LNCaP clone FGC (cell line): ENCODE results near the gene NAB2.
"Not testable (repeated sequence)": the region's sequence is repeated elsewhere in the genome, so short reads cannot be mapped to it uniquely, and the experiment has no call there.

Experiments used
- DNase-seq: peaks from one replicate; pipeline ENCODE4 v3.0.0-alpha.2; 2011; ENCODE audit warnings: low read depth
- H3K4me3 ChIP-seq: 2 replicates; pipeline ENCODE4 v1.5.1; 2011; ENCODE audit warnings: mild to moderate bottlenecking, low read depth, low read length, control low read depth
- CTCF ChIP-seq: IDR thresholded peaks from 2 replicates; pipeline ENCODE4 v1.5.1; 2012; ENCODE audit warnings: mild to moderate bottlenecking; ENCODE audit not compliant: control insufficient read depth, insufficient read depth; ENCODE audit errors: extremely low read depth

NAB2 gene

DNA sequence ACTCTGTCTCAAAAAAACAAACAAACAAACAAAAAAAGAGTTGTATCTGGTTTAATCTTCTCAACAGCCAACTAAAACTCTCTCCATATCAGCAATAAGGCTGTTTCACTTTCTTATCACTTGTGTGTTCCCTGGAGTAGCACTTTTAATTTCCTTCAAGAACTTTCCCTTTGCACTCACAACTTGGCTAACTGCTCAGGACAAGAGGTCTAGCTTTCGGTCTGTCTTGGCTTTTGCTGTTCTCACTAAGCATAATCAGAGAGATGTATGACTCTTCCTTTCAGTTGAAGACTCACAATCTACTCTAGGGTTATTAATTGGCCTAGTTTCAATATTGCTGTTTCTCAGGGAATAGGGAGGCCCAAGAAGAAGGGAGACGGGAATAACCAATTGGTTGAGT, 22.7 kb upstream of the NAB2 start:
- H3K4me3 ChIP-seq = no peak overlapping the region
- TF ChIP-seq CTCF = no peak
- DNase-seq = no peak

DNA sequence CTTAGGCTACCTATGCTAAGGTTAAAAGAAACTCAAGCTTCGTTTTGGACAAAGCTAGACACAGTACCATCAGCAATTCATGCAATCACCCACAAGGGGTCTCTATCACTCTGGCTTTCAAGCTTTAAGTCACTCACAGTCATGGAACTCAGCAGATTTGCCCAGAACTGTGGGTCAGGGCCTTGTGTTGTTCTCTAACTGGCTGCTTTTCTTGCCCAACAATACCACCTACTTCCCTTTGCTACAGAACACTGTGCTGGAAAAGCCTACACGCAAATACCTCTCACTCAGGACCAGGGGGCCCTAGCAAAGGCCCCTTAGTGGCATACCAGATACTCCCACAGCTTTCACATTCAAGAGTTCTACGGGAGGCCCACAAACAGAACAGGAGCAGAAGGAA, 19.4 kb upstream of the NAB2 start:
- DNase-seq = peak; percentile 38
- no peak overlapping the region for H3K4me3 ChIP-seq
- peak; percentile 69 for TF ChIP-seq CTCF

GRCh38 chr12:57072661-57073060, 16.3 kb upstream of the NAB2 start:
- TF ChIP-seq CTCF = no peak
- DNase-seq = no peak
- no peak overlapping the region for H3K4me3 ChIP-seq

DNA sequence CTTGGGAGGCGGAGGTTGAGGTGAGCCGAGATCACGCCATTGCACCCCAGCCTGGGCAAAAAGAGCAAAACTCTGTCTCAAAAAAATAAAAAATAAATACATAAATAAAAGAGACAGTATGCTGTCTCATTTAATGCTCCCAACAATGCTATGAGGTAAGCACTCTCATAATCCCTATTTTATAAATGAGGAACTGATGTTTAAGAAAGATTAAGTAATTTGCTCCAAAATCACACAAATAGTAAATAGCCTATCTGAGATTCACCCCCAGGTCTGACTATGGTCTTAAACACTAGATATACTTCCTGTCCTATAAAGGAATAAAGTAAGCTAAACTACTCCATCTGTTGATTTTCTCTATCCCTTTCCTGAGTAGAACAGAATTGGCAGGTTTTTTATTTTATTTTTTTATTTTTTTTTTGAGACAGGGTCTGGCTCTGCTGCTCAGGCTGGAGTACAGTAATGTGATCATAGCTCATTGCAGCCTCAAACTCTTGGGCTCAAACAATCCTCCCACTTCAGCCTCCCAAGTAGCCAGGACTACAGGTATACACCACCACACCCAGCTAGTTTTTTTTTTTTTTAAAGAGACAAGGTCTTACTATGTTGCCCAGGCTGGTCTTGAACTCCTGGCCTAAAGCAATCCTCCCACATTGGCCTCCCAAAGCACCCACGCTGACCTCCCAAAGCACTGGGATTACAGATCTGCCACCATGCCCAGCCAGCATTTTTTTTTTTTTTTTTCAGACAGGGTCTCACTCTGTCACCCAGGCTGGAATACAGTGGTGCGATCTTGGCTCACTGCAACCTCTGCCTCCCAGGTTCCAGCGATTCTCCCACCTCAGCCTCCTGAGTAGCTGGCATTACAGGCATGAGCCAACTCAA, 15.1 kb upstream of the NAB2 start:
- H3K4me3 ChIP-seq, DNase-seq: not testable (repeated sequence)

DNA sequence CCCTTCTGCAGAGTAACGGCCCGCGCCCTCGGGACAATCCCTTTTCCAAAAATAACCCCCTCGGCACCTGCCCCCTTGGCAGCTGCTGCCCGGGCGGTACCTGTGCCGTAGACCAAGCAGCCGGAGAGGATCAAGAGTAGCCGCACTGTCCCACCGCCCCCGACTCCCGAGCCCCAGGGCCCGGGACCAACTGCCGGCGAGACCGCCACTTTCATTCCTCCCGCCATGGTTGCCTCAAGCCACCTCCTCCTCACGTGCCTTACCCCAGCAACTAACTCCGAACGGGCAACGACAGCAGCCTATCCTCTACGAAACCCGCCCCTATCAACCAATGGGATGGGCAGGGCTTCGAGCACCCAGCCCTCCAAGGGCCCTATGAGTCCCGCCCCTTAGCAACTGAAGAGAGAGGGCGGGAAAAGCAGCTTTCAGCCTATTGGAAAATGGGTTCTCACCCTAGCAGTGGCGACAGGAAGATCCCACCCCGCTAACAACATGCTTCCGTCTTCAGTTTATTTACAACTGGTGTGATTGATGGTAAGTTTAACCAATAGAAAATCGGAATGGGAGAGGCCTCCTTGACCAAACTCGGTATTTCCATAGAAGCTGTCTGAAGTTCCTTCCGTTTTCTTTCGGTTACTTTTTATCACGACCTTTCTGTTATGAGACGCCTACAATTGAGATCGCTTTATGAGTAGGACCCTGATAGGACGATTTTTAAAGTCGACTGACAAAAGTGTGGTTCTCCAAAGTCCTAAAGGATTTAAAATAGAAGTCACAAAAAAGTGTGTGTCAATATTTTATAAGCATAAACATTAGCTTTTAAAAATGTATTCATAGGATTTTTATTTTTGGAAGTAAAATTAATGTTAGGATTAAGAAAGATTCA, 10.2 kb upstream of the NAB2 start, which contains the start of gene NEMP1:
Gene NEMP1, minus strand, starts transcription at position 273 of the 886 bp plus-strand sequence. Its CDS starts 46 bp downstream, at position 227.
- peak within 1 kb of the TSS; percentile 80 for H3K4me3 ChIP-seq
- TF ChIP-seq CTCF = no peak
- DNase-seq = peak; percentile 100

DNA sequence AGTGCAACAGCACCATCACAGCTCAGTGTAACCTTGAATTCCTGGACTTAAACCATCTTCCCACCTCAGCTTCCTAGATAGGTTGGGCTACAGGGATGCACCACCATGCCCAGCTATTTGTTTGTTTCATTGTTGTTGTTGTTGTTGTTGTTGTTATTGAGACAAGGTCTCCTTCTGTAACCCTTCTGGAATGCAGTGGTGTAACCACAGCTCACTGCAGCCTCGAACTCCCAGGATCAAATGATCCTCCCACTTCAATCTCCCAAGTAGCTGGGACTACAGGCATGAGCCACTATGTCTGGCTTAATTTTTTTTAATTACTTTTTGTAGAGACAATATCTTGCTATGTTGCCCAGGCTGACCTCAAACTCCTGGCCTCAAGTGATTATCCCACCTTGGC, 9.1 kb upstream of the NAB2 start:
- TF ChIP-seq CTCF = no peak
- H3K4me3 ChIP-seq = peak overlapping the region; percentile 80
- DNase-seq = no peak

- no peak overlapping the region for H3K4me3 ChIP-seq
- DNase-seq = no peak
Measured at GRCh38 chr12:57080855-57081254, 8.1 kb upstream of the NAB2 start.

More at GRCh38 chr12:57080855-57081254, 8.1 kb upstream of the NAB2 start:
- no peak for TF ChIP-seq CTCF
